A549 (cell line): ENCODE results near the gene TMEM51. TPM values are rescaled to one million over a fixed set of nuclear protein-coding genes. Genes with fewer than 3 reads are reported as not detected.

Experiments
- ATAC-seq, 2 experiments: fragments of 200-7000 bp in 1 of 2; fragments of >200 bp in 1 of 2; cut with Nextera tagmentation in 1 of 2; cut with Tn5 transposase in 1 of 2; 3 replicates each; pipeline versions ENCODE4 v1.8.0 to v1.9.1; 2018 to 2020; ENCODE audit warnings: mild to moderate bottlenecking in 1 of 2, moderate library complexity in 1 of 2
- CTCF ChIA-PET: fragments of 300-600 bp; sonication (Branson Sonifier 250); formaldehyde crosslinking; extraction: SDS; loops from one replicate; lab custom pipeline; 2021; ENCODE audit warnings: antibody characterized with exemption, inconsistent platforms; lab: Yijun Ruan, JAX
- POLR2A ChIA-PET: fragments of 350-600 bp; formaldehyde crosslinking; extraction: SDS; loops from one replicate; lab custom pipeline; 2021; ENCODE audit warnings: antibody characterized with exemption, inconsistent platforms; lab: Yijun Ruan, JAX
- DNase-seq, 2 experiments: peaks; one replicate each; pipeline versions ENCODE4 v3.0.0 to v3.0.0-alpha.2; 2011 to 2016; ENCODE audit warnings: low read depth in 1 of 2, low spot score in 1 of 2
- FAIRE-seq: peaks from 2 replicates; lab custom pipeline; 2011; peaks lifted over from hg19 to GRCh38; lab: Jason Lieb, UNC
- H3K27ac ChIP-seq, 2 experiments: fragments of >200 bp; sonication (Bioruptor Twin); formaldehyde crosslinking; 3 replicates each; pipeline ENCODE4 v1.5.1; 2016 to 2017
- H3K4me1 ChIP-seq: fragments of >200 bp; sonication (Bioruptor Twin); formaldehyde crosslinking; 3 replicates; pipeline ENCODE4 v1.6.1; 2016
- H3K4me2 ChIP-seq: fragments of >200 bp; sonication (Bioruptor Twin); formaldehyde crosslinking; 3 replicates; pipeline ENCODE4 v1.6.1; 2016
- H3K4me3 ChIP-seq: fragments of >200 bp; sonication (Bioruptor Twin); formaldehyde crosslinking; 3 replicates; pipeline ENCODE4 v1.5.1; 2016
- H3K9me3 ChIP-seq: fragments of >200 bp; sonication (Bioruptor Twin); formaldehyde crosslinking; 3 replicates; pipeline ENCODE4 v1.6.1; 2016
- CHD2 ChIP-seq: fragments of 150-350 bp; IDR thresholded peaks from 2 replicates; pipeline ENCODE4 v1.6.1; 2014; ENCODE audit warnings: low read length; ENCODE audit not compliant: partially characterized antibody
- EP300 ChIP-seq, 2 experiments: fragments of >200 bp; sonication (Bioruptor Twin); formaldehyde crosslinking; IDR thresholded peaks; 2 replicates in 1 of 2; 3 replicates in 1 of 2; pipeline ENCODE4 v1.6.1; 2016 to 2017
- FOXS1 ChIP-seq: fragments of 250-450 bp; sonication (Bioruptor Pico); IDR thresholded peaks from 2 replicates; pipeline ENCODE4 v1.5.0; 2020; ENCODE audit warnings: mild to moderate bottlenecking, moderate library complexity
- GATA3 ChIP-seq: IDR thresholded peaks from 2 replicates; pipeline ENCODE4 v1.6.1; 2012; ENCODE audit warnings: borderline replicate concordance
- HOXA7 ChIP-seq: fragments of 250-450 bp; sonication (Bioruptor Pico); IDR thresholded peaks from 2 replicates; pipeline ENCODE4 v1.5.0; 2020; ENCODE audit warnings: mild to moderate bottlenecking, moderate library complexity
- HOXB13 ChIP-seq: fragments of 250-450 bp; sonication (Bioruptor Pico); IDR thresholded peaks from 2 replicates; pipeline ENCODE4 v1.5.0; 2020; ENCODE audit warnings: low read depth, mild to moderate bottlenecking, moderate library complexity
- HOXB5 ChIP-seq: fragments of 250-450 bp; sonication (Bioruptor Pico); IDR thresholded peaks from 2 replicates; pipeline ENCODE4 v1.5.0; 2020; ENCODE audit warnings: mild to moderate bottlenecking, moderate library complexity
- KDM1A ChIP-seq: fragments of 200-600 bp; sonication (generic); IDR thresholded peaks from 2 replicates; pipeline ENCODE4 v1.6.1; 2016; ENCODE audit warnings: low read depth, mild to moderate bottlenecking
- MAFK ChIP-seq: fragments of 450-650 bp; IDR thresholded peaks from 2 replicates; pipeline ENCODE4 v1.6.1; 2014; ENCODE audit not compliant: partially characterized antibody
- NR3C1 ChIP-seq: fragments of >200 bp; sonication (Bioruptor Twin); formaldehyde crosslinking; IDR thresholded peaks from 3 replicates; pipeline ENCODE4 v1.6.1; 2017
- POLR2A ChIP-seq: IDR thresholded peaks from 2 replicates; pipeline ENCODE4 v1.6.1; 2012; ENCODE audit warnings: mild to moderate bottlenecking, low read length
- POLR2AphosphoS2 ChIP-seq: conservative IDR thresholded peaks from 2 replicates; pipeline ENCODE4 v1.6.1; 2012; ENCODE audit warnings: low read length, improper control_type of control experiment, inconsistent platforms
- RFX5 ChIP-seq: fragments of 450-650 bp; IDR thresholded peaks from 2 replicates; pipeline ENCODE4 v1.7.1; 2014; ENCODE audit warnings: antibody characterized with exemption, mild to moderate bottlenecking, moderate library complexity
- RNF2 ChIP-seq: fragments of 200-600 bp; sonication (generic); IDR thresholded peaks from 2 replicates; pipeline ENCODE4 v1.6.1; 2016; ENCODE audit warnings: low read depth, mild to moderate bottlenecking, antibody characterized with exemption, moderate library complexity, borderline replicate concordance
- TFCP2L1 ChIP-seq: fragments of 250-450 bp; sonication (Bioruptor Pico); IDR thresholded peaks from 2 replicates; pipeline ENCODE4 v1.5.0; 2021; ENCODE audit warnings: mild to moderate bottlenecking
- ZNF302 ChIP-seq: fragments of 250-450 bp; sonication (Bioruptor Pico); IDR thresholded peaks from 2 replicates; pipeline ENCODE4 v1.9.0; 2021; ENCODE audit warnings: inconsistent platforms, mild to moderate bottlenecking, moderate library complexity
- ZSCAN20 ChIP-seq: fragments of 250-450 bp; sonication (Bioruptor Pico); IDR thresholded peaks from 2 replicates; pipeline ENCODE4 v1.8.0; 2022; ENCODE audit warnings: mild to moderate bottlenecking, moderate library complexity
- WGBS: methylation state at CpG from one replicate; pipeline ENCODE4 v1.1.6; 2017; ENCODE audit errors: missing lambda C conversion rate; 5-methylcytosine and 5-hydroxymethylcytosine counted together
- polyA plus RNA-seq, 4 experiments: library from polyadenylated mRNA; depleted of rRNA in 3 of 4; stranded (reverse); fragments of >200 nt; fragmentation: RNase III in 1 of 4; extraction: RNeasy Plus Mini Kit Qiagen cat#74134 plus additional on column Dnase treatment in 1 of 4; gene quantifications; 2 replicates in 3 of 4; 3 replicates in 1 of 4; pipeline ENCODE4 v1.2.3, GENCODE V29; 2011 to 2017
- TF ChIP-seq, protein P1 (sequence below): IDR thresholded peaks from 2 replicates; pipeline ENCODE4 v1.6.1; 2012
- TF ChIP-seq, protein P2 (sequence below): fragments of 450-650 bp; IDR thresholded peaks from 2 replicates; pipeline ENCODE4 v1.6.1; 2014; ENCODE audit warnings: antibody characterized with exemption
- TF ChIP-seq, protein P3 (sequence below): fragments of 250-450 bp; sonication (Bioruptor Pico); IDR thresholded peaks from 2 replicates; pipeline ENCODE4 v1.5.0; 2020; ENCODE audit warnings: low read depth, mild to moderate bottlenecking, moderate library complexity
- TF ChIP-seq, protein P4 (sequence below): IDR thresholded peaks from 2 replicates; pipeline ENCODE4 v1.6.1; 2012
- TF ChIP-seq, protein P5 (sequence below): fragments of 250-450 bp; sonication (Bioruptor Pico); IDR thresholded peaks from 2 replicates; pipeline ENCODE4 v1.5.0; 2021; ENCODE audit warnings: mild to moderate bottlenecking, moderate library complexity, borderline replicate concordance

Gene TMEM51
- polyA plus RNA-seq, 2 of the 4 experiments (the other 2 are of a cell fraction), result 20.0 to 22.8 TPM

DNA sequence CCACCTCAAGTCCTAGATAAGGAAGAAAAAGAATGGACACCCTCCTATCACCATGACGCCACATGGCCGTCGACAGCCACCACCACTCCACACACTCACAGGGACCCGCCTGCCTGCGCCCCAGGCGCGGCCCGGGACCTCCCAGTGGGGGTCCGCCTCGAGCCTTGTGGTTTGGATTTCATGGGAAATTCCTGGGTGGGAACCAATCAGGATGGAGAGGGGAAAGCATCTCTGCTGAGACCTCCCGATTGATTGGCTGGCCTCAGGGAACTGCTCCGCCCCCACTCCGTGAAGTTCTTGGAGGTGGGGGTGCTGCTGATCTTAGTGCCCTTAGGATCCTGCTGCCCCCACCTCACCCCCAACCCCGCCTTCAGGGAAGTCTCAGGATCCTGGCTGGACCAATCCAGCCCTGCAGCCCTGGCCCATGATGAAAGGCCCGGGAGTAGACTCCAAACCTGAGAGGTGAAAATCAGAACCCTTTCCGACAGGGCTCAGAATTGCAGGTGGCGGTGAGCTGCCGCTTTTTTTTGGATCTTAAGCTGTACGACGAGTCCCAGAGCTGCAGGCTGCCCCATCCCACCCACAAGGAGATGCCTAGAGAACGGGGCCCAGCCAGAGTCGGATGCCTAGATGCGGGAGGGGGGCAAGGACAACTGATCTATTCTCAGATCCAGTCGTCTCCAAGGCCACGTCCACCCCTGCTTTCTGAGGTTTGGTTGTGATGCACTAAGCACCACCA lies 29.0 kb upstream of the TMEM51 start:
- H3K4me2 ChIP-seq, result no peak overlapping the region
- ChIA-PET CTCF (interaction anchor here (1.0 to 1.5 kb wide), 2 partner anchors 181 to 307 kb away, joined by 3 to 5 read pairs; no protein-coding TSS in a partner anchor), POLR2A (no interaction called here)
- DNase-seq (no peak), ATAC-seq (no peak), FAIRE-seq (no peak)
- no peak overlapping the region for H3K27ac ChIP-seq
- no peaks in the 10 kb centered on the region for H3K9me3 ChIP-seq
- 84% methylated on average over 8 of the region's 25 CpGs for WGBS
- H3K4me1 ChIP-seq, result no peaks in the 10 kb centered on the region
- TF ChIP-seq POLR2AphosphoS2 (no peak), POLR2A (no peak), FOXS1 (CRISPR knock-in tag) (no peak), CHD2 (no peak), GATA3 (no peak), ZNF302 (CRISPR knock-in tag) (no peak)
- TF ChIP-seq, protein P1, sequence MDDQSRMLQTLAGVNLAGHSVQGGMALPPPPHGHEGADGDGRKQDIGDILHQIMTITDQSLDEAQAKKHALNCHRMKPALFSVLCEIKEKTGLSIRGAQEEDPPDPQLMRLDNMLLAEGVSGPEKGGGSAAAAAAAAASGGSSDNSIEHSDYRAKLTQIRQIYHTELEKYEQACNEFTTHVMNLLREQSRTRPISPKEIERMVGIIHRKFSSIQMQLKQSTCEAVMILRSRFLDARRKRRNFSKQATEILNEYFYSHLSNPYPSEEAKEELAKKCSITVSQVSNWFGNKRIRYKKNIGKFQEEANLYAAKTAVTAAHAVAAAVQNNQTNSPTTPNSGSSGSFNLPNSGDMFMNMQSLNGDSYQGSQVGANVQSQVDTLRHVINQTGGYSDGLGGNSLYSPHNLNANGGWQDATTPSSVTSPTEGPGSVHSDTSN, result no peak
- TF ChIP-seq, all 56 proteins: peak for 0
- H3K4me3 ChIP-seq, result no peak overlapping the region

DNA sequence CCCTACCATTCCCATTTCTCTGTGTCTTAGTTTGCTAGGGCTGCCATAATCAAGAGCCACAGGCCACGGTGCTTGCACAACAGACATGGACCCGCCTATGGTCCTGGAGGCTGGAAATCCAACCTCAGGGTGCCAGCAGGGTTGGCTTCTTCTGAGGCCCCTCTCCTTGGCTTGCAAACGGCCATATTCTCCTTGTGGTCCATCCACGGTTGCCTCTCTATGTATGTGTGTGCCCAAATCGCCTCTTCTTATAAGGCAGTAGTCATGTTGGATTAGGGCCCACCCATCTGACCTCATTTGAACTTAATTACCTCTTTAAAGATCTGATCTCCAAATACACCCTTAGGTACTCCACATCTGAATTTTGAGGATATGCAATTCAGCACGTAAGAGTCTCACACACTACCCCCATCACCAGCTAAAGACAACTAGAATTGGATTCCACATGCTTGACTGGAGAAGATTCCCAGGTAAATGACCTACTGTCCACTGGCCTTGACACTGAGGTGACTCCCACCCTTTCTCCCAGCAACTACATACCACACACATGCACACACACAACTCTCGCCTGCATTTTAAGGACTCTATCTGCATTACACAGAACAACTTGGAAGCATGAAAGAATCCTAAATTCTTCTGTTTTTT lies 28.3 kb upstream of the TMEM51 start:
- whole genome bisulfite sequencing, result 74% methylated on average over 7 of the region's 7 CpGs
- POLR2A ChIA-PET, result no interaction called here
- Histone ChIP-seq H3K9me3 (no peaks in the 10 kb centered on the region), H3K27ac (no peak overlapping the region), H3K4me2 (no peak overlapping the region), H3K4me1 (no peaks in the 10 kb centered on the region), H3K4me3 (no peak overlapping the region)
- TF ChIP-seq, protein P1, result no peak
- TF ChIP-seq, protein P2, sequence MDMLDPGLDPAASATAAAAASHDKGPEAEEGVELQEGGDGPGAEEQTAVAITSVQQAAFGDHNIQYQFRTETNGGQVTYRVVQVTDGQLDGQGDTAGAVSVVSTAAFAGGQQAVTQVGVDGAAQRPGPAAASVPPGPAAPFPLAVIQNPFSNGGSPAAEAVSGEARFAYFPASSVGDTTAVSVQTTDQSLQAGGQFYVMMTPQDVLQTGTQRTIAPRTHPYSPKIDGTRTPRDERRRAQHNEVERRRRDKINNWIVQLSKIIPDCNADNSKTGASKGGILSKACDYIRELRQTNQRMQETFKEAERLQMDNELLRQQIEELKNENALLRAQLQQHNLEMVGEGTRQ, result no peak
- no peak for TF ChIP-seq ZSCAN20 (CRISPR knock-in tag)
- no peak for TF ChIP-seq HOXB13 (CRISPR knock-in tag)
- TF ChIP-seq, protein P3, sequence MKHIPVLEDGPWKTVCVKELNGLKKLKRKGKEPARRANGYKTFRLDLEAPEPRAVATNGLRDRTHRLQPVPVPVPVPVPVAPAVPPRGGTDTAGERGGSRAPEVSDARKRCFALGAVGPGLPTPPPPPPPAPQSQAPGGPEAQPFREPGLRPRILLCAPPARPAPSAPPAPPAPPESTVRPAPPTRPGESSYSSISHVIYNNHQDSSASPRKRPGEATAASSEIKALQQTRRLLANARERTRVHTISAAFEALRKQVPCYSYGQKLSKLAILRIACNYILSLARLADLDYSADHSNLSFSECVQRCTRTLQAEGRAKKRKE (CRISPR knock-in tag), result no peak
- TF ChIP-seq TFCP2L1, result no peak
- TF ChIP-seq KDM1A, result no peak
- TF ChIP-seq FOXS1 (CRISPR knock-in tag), result no peak
- TF ChIP-seq EP300 (IDR thresholded peaks at IDR 0.05), result no peak
- ATAC-seq, result no peak
- no peak for FAIRE-seq
- no peak for DNase-seq
- CTCF ChIA-PET, result interaction anchor here (0.7 to 1.5 kb wide), 4 partner anchors 155 to 306 kb away, joined by 3 to 5 read pairs (median 4); no protein-coding TSS in a partner anchor

DNA sequence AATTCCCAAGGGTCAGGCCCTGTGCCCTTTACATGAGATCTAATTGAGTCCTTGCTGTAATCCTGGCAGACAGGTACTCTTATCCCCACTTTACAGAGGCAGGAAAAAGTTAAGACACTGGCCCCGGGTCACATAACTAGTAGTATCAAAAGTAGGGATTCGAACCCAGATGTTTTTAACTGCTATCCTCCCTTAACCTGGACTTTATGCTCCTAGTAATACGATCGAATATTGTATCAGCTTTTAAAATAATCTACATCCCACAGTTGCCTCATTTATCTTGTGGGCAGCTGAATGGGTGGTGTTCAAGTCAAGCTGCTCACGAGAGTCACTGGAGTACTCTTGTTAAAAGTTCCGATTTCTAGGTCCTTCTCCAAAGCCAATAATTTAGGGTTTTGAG lies 25.5 kb upstream of the TMEM51 start:
- ATAC-seq (no peak), DNase-seq (no peak)
- no peak overlapping the region for H3K27ac ChIP-seq
- ChIA-PET POLR2A (no interaction called here), CTCF (interaction anchor here (0.7 to 7.0 kb wide), 33 partner anchors 8 to 262 kb away, joined by 3 to 82 read pairs (median 4); partner anchors contain the start of gene TMEM51)
- no peak overlapping the region for H3K4me2 ChIP-seq
- no peak overlapping the region for H3K4me3 ChIP-seq
- no peaks in the 10 kb centered on the region for H3K9me3 ChIP-seq
- TF ChIP-seq NR3C1 (no peak), HOXA7 (CRISPR knock-in tag) (no peak), ZNF302 (CRISPR knock-in tag) (no peak), RNF2 (no peak), MAFK (no peak), HOXB5 (CRISPR knock-in tag) (no peak), RFX5 (no peak), POLR2AphosphoS2 (no peak), POLR2A (no peak)
- TF ChIP-seq, protein P4, sequence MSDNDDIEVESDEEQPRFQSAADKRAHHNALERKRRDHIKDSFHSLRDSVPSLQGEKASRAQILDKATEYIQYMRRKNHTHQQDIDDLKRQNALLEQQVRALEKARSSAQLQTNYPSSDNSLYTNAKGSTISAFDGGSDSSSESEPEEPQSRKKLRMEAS, result no peak
- TF ChIP-seq, protein P5, sequence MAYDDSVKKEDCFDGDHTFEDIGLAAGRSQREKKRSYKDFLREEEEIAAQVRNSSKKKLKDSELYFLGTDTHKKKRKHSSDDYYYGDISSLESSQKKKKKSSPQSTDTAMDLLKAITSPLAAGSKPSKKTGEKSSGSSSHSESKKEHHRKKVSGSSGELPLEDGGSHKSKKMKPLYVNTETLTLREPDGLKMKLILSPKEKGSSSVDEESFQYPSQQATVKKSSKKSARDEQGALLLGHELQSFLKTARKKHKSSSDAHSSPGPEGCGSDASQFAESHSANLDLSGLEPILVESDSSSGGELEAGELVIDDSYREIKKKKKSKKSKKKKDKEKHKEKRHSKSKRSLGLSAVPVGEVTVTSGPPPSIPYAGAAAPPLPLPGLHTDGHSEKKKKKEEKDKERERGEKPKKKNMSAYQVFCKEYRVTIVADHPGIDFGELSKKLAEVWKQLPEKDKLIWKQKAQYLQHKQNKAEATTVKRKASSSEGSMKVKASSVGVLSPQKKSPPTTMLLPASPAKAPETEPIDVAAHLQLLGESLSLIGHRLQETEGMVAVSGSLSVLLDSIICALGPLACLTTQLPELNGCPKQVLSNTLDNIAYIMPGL (CRISPR knock-in tag), result no peak
- TF ChIP-seq, protein P2, result no peak
- TF ChIP-seq, all 56 proteins: peak for 0
- WGBS, result 47% methylated on average over 6 of the region's 6 CpGs
- FAIRE-seq, result no peak
- no peaks in the 10 kb centered on the region for H3K4me1 ChIP-seq
